Natural killer cell (primary cell): Measurements from ENCODE around the gene C12orf75. TPM values are rescaled to one million over a fixed set of nuclear protein-coding genes. Genes with fewer than 3 reads are reported as not detected.
A peak's percentile ranks its signal among the peaks of the same experiment; 100 is the strongest.

Source experiments
- ATAC-seq, 3 donors: fragments of 150-1000 bp in 2 of 3; fragments of 200-7000 bp in 1 of 3; cut with Tn5 transposase; 1 replicate in 1 of 3; 2 replicates in 2 of 3; pipeline ENCODE4 v1.10.0; 2021; ENCODE audit warnings: mild to moderate bottlenecking in 2 of 3, moderate library complexity in 2 of 3
- DNase-seq, 2 donors: peaks; one replicate each; pipeline versions ENCODE4 v3.0.0 to v3.0.0-alpha.2; 2013 to 2021; ENCODE audit warnings: mixed read lengths in 1 of 2
- H3K27ac ChIP-seq: one replicate; pipeline ENCODE4 v1.5.1; 2013; ENCODE audit warnings: mild to moderate bottlenecking, low read length
- H3K27me3 ChIP-seq: one replicate; pipeline ENCODE4 v1.6.1; 2013; ENCODE audit warnings: low read length; ENCODE audit not compliant: control insufficient read depth, insufficient read depth
- H3K36me3 ChIP-seq: one replicate; pipeline ENCODE4 v1.6.1; 2013; ENCODE audit warnings: low read length; ENCODE audit not compliant: control insufficient read depth, insufficient read depth
- H3K4me1 ChIP-seq: one replicate; pipeline ENCODE4 v1.6.1; 2013; ENCODE audit warnings: low read length; ENCODE audit not compliant: control insufficient read depth, insufficient read depth
- H3K4me3 ChIP-seq: one replicate; pipeline ENCODE4 v1.5.1; 2013; ENCODE audit warnings: low read length
- H3K9me3 ChIP-seq: one replicate; pipeline ENCODE4 v1.6.1; 2013; ENCODE audit warnings: low read length; ENCODE audit not compliant: control insufficient read depth, insufficient read depth
- H3K27ac Mint-ChIP-seq, 2 donors: one replicate each; pipeline ENCODE4 v1.8.0; 2022; ENCODE audit warnings: mild to moderate bottlenecking in 2 of 2, mixed read lengths in 2 of 2, moderate library complexity in 1 of 2
- H3K27me3 Mint-ChIP-seq, 2 donors: one replicate each; pipeline ENCODE4 v1.8.0; 2022; ENCODE audit warnings: low read depth in 2 of 2, mixed read lengths in 2 of 2
- H3K36me3 Mint-ChIP-seq: one replicate; pipeline ENCODE4 v1.8.0; 2022; ENCODE audit warnings: mixed read lengths
- H3K4me1 Mint-ChIP-seq, 2 donors: one replicate each; pipeline ENCODE4 v1.8.0; 2022; ENCODE audit warnings: mixed read lengths in 2 of 2
- H3K4me3 Mint-ChIP-seq: one replicate; pipeline ENCODE4 v1.8.0; 2022; ENCODE audit warnings: mild to moderate bottlenecking, moderate library complexity, mixed read lengths
- H3K9me3 Mint-ChIP-seq, 2 donors: one replicate each; pipeline ENCODE4 v1.8.0; 2022; ENCODE audit warnings: mixed read lengths in 2 of 2
- CTCF ChIP-seq: fragments of 200-600 bp; IDR thresholded peaks from one replicate; pipeline ENCODE4 v1.8.0; 2022; ENCODE audit warnings: antibody characterized with exemption
- WGBS: methylation state at CpG from one replicate; pipeline ENCODE4 v1.1.7; 2013; ENCODE audit warnings: missing lambda C conversion rate; ENCODE audit not compliant: insufficient coverage; 5-methylcytosine and 5-hydroxymethylcytosine counted together
- intact Hi-C: fragments of 100-400 bp; cut with micrococcal nuclease; formaldehyde crosslinking; loops from one replicate; pipeline ENCODE4 v1.14.2; 2022
- total RNA-seq, 4 donors: library from RNA; stranded (reverse); fragments of 120-200 nt in 1 of 4; gene quantifications; one replicate each; pipeline versions ENCODE4 v1.2.3 to v1.2.4, GENCODE V29; 2013 to 2022

The C12orf75 gene
- total RNA-seq, 3 donors from 2014 or later (not counting 1 experiment from before 2014, with no cell fraction given): 121 to 131 (median 128) TPM

DNA sequence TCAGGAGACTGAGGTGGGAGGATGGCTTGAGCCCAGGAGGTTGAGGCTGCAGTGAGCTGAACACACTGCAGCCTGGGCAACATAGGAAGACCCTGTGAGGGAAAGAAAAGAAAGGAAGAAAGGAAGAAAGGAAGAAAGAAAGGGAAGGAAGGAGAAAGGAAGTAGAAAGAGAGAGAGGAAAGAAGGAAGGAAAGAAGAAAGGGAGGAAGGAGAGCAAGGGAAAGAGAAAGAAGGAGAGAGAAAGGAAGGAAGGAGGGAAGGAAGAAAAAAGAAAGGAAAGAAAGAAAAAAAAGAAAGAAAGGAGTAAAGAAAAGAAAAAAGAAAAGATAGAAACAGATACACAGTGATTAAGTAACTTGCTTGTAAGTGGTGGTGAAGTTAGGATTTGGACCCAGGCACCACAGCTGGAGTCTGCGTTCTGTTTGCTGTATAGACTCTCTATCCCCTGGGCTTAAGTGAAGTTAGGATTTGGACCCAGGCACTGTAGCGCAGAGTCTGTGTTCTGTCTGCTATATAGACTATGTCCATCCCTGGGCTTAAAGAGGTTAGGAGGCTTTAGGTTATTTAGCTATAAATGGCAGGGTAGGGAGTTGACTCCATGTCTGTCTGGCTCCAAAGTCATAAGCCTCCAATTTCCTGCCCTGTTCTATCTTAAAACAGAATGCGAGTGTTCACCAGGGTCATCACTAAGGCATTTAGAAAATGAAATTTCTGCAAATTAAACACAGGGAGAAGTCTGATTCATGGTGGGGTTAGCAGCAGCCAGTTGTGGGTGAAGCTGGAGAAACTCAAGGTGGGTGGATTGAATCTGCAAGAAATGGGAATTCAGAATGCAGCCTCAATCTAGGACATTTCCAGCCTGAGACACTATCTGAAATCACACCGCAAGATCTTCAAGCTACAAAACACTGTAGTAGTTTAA lies 13.3 kb upstream of the C12orf75 start:
- no peaks in the 10 kb centered on the region for H3K27me3 ChIP-seq
- no peak overlapping the region for H3K27ac ChIP-seq
- H3K36me3 Mint-ChIP-seq: peaks cover 9% of the 10 kb centered on the region
- TF ChIP-seq CTCF: no peak
- intact Hi-C loops: no loop called here
- ATAC-seq: no peak
- H3K36me3 ChIP-seq: no peaks in the 10 kb centered on the region
- 97% methylated on average over 3 of the region's 4 CpGs for WGBS
- peaks cover 0 to 3% of the 10 kb centered on the region in 2 donors for H3K27me3 Mint-ChIP-seq
- no peak overlapping the region for H3K4me3 ChIP-seq
- peaks cover 15 to 18% of the 10 kb centered on the region in 2 donors for H3K4me1 Mint-ChIP-seq
- H3K9me3 Mint-ChIP-seq: peaks cover 2 to 3% of the 10 kb centered on the region in 2 donors
- peaks cover 3% of the 10 kb centered on the region for H3K9me3 ChIP-seq
- no peak overlapping the region for H3K27ac Mint-ChIP-seq
- no peak for DNase-seq
- H3K4me3 Mint-ChIP-seq: no peak overlapping the region
- no peaks in the 10 kb centered on the region for H3K4me1 ChIP-seq

- Histone ChIP-seq H3K36me3 (no peaks in the 10 kb centered on the region), H3K9me3 (peaks cover 3% of the 10 kb centered on the region), H3K27ac (no peak overlapping the region), H3K4me3 (no peak overlapping the region), H3K27me3 (no peaks in the 10 kb centered on the region), H3K4me1 (no peaks in the 10 kb centered on the region)
- ATAC-seq (no peak), DNase-seq (no peak)
- intact Hi-C loops: no loop called here
- TF ChIP-seq CTCF: no peak
- H3K9me3 Mint-ChIP-seq: peaks cover 2 to 3% of the 10 kb centered on the region in 2 donors
- peaks cover 22 to 27% of the 10 kb centered on the region in 2 donors for H3K4me1 Mint-ChIP-seq
- peaks cover 5% of the 10 kb centered on the region for H3K36me3 Mint-ChIP-seq
- peaks cover 0 to 3% of the 10 kb centered on the region in 2 donors for H3K27me3 Mint-ChIP-seq
- H3K4me3 Mint-ChIP-seq: no peak overlapping the region
- WGBS: 97% methylated on average over 3 of the region's 3 CpGs
- no peak overlapping the region for H3K27ac Mint-ChIP-seq
These were observed 12.4 kb upstream of the C12orf75 start for GRCh38 chr12:105317942-105318621.

DNA sequence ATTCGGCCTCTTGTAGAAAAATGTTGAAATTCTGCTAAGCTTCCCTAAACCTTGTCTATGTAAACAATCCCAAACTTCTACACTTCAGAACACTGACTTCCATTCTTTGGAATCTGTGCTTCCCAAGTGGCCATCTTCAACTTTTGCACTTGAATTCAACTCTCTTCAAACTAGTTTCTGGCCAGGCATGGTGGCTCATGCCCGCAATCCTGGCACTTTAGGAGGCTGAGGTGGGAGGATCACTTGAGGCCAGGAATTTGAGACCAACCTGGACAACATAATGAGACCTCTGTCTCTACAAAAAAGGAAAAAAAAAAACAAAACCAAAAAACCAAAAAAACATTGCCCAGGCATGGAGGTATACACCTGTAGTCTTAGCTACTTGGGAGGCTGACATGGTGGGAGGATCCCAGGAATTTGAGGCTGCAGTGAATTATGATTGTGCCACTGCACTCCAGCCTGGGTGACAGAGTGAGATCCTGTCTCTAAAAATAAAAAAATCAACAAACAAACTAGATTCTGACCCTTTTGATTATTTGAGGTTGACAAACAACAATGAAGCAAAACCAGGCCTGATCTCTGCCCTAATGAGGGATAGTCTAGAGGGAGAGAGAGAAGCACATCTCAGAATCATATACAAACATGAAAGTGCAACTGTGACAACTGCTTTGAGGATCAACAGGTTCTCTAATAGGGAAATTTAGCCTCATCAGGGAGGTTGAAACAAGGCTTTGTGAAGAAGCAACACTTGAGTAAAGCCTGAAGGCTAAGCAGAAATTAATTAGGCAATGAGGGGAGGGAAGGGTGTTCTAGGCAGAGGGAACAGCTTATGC lies 11.6 kb upstream of the C12orf75 start:
- peaks cover 0 to 3% of the 10 kb centered on the region in 2 donors for H3K9me3 Mint-ChIP-seq
- intact Hi-C loops: no loop called here
- H3K27me3 ChIP-seq: no peaks in the 10 kb centered on the region
- TF ChIP-seq CTCF: no peak
- H3K4me1 ChIP-seq: no peaks in the 10 kb centered on the region
- H3K4me1 Mint-ChIP-seq: peaks cover 30 to 33% of the 10 kb centered on the region in 2 donors
- H3K36me3 ChIP-seq: no peaks in the 10 kb centered on the region
- no peak overlapping the region for H3K4me3 ChIP-seq
- WGBS: 90% methylated on average over 2 of the region's 2 CpGs
- ATAC-seq: no peak
- H3K4me3 Mint-ChIP-seq: no peak overlapping the region
- no peak for DNase-seq
- H3K36me3 Mint-ChIP-seq: no peaks in the 10 kb centered on the region
- H3K9me3 ChIP-seq: peaks cover under 1% of the 10 kb centered on the region
- peaks cover 0 to 3% of the 10 kb centered on the region in 2 donors for H3K27me3 Mint-ChIP-seq
- peak overlapping the region in 1 of 2 donors; percentile 30 for H3K27ac Mint-ChIP-seq
- H3K27ac ChIP-seq: no peak overlapping the region
